Stimulated activated CD8-positive, alpha-beta memory T cell treated with anti-CD3 and anti-CD28 coated beads, Interleukin-12 subunit alpha, Interleukin-12 subunit beta, amount 100 ng/mL, for 4 hours (primary cell): Measurements from ENCODE around the gene CYTH3.

Experiments used
- DNase-seq: peaks from one replicate; pipeline ENCODE4 v3.0.0-alpha.2; 2020; ENCODE audit warnings: low read depth

CYTH3 gene

DNA sequence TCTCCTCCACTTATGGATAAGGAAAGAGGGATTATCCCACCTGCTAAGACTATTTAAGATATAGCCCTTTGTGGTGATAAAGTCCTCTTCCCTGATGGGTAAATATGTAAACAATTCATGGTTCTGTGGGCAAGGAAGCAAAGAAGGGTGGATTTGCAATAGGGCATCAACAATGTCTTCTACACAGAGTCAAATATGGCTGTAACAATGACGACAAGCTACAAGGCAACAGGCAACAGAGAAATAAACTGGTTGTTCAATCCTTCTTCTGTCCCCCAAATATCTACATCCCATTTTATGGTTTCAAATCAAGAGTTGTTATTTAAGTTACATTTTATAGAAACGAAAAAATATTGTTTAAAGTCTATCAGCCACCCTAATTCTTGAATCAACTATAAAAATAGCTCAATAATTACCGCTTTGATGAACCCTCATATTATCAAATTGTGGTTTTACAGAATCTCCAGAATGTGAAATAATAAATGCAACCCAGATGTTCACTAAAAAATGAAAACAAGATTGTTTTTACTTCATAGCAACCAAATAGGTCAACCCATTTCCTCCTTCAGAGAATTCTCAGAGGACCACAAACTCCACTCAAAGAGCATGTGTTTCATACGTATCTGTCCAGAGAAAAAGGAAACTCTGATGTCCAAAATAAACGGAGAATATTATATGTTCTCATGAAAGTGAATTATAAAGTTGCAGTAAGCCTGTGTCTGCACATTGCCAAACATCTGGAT lies 13.8 kb downstream of the CYTH3 start:
- DNase-seq, result no peak

DNA sequence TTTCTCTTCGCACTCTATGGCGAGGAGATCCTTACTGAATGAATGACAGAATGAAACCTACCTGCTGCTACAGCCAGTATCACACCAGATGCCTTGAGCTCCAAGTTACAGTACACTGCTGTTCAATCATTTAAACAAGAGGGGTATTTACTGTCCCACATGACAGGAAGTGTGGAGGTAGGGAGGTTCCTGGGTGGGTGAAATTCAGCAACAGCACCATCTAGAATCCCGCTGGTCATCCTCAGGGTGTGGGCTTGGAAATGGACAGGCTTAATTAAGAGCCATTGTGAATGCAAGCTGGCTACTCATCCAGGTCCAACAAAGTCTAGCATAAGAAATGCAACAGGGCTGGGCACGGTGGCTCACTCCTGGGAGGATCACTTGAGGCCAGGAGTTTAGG lies 14.7 kb downstream of the CYTH3 start:
- DNase-seq, result no peak

DNA sequence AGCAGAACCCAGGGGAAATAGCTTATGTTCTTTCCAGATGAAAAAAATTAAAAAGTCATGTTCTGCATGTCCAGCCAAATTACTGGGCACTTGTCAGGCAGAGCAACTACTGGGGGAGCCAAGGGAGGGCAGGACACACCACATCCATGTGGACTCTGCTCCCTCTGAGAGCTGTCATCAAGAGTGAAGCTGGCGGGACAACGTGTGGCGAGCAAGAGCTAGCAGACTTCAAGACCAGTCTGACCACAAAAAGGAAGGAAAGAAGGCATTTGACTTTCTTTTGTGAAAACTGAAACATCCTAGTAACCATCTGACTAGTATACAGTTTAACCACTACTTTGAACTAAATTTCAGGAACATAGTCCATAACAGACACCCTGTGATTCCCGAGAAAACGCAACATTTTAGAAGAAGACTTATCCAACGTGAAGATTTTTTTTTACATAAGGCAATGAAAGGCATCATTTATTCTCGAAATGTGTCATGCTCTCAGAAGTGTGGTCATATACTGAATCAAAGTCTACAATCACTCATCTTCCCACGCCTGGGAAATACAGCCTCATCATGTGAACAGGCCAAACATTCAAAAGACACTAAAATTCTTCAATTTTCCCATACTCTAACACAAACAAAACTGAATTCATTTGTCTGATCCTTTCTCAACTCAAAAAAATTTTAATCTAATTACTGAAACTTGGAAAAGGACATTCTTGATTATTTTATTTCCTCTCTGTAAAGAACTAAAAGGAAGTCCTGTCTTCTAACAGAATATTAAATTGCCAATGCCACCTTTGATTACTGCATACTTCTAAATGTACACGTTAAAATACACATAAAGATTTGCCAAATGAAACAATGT lies 15.5 kb downstream of the CYTH3 start:
- DNase-seq, result no peak

DNA sequence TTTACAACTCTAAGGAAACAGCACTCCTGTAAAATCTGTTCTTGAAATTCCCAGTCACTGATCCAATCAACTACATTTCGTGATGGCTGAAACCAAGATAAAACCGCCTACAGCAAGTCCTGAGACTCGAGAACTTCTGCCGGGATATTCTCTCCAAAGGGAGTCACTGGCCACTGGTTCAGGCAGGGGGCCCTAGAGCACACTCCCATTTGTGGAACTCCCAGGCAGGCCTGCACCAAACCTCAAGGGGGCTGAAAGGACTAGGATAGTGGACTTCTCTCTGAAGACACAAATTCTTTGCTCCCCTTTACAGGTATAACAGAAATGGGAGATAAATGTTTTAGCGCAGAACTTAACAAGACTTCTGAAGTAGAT lies 16.3 kb downstream of the CYTH3 start:
- DNase-seq, result no peak

DNA sequence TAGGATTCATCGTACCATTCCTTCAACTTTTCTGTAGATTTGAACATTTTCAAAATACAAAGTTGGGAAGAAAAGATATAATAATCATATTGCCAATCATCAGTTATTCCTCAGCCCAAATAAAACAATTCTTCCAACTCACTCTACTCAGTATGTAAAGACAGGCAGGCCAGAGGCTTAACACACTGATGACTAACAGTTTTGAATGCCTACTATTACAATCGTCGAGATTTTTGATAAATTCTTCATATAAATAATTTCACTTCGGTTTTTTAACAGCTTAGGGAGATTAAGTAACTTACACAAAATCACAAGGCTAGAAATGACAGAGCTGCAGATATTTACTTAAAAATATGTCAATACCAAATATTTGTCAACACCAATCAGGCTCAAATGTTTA lies 17.6 kb downstream of the CYTH3 start:
- no peak for DNase-seq

DNA sequence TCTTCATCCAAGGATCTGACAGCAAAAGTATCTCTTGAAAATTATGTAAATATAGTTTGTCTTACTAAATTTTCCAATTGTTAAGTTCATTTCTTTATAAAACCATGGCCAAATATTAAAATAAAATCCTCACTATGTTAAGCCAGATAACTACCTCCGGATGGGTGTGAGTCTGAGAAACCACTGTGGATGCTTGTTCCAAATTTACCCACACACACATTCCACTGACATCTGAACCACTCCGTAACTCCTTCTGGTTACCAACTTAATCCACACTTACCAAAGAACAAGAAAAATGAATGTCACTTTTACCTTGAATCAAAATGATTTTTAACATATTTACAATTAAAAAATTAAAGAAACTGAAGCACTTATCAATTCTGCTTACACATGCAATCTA lies 19.7 kb downstream of the CYTH3 start:
- no peak for DNase-seq

DNA sequence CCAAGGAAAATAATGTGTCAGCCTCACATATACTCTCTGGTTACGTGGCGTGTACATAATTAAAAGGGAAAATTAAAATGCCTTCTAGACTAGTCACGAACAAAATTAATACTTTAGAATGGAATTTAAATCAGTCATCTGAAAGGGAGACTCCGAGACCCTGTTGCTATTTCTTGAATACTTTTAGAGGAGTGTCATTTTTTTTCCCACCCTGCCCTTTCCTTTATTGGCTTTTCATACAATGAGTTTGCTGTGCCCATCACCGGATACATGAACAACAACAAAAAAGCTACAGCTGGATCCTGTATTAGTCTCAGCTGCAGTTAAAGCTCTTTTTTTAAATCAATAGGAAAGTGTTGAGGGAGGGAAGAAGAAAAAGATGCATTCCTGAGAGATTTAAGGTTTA lies 20.1 kb downstream of the CYTH3 start:
- no peak for DNase-seq

DNA sequence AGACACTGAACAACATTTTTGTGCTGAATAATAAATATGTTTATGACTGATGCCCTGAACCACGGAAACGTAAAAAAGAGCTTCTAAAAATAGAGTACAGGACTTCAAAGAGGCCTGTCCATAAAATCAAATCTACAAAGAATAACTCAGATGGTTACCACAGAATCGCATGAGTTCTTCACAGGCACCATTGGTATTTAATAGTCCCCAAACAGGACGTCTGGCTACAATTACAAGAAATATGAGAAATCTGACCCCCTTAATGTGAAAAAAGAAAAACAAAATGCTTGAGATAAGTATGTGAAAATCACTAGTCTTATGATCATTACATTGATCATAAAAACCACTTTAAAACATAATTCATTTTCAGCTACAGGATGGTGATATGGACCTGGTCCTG lies 20.8 kb downstream of the CYTH3 start:
- DNase-seq, result no peak

DNA sequence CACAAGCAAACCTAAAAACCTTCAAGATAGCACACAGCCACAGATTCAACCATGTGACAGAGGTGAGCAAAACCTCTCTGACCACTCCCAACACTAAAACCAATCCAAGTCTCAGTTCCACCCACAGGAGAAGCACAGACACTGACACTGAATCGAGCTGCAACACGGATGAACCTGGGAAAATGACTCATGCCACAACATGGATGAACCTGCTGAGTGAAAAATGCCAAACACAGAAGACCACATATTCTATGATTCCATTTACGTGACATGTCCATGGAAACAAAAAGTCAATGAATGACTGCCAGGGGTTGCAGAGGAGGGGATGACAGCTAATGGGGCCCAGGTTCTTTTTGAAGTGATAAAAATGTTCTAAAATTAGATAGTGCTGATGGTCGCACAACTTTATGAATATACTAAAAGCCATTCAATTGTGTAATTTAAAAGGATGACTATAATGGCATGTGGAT lies 22.0 kb downstream of the CYTH3 start:
- DNase-seq, result no peak

DNA sequence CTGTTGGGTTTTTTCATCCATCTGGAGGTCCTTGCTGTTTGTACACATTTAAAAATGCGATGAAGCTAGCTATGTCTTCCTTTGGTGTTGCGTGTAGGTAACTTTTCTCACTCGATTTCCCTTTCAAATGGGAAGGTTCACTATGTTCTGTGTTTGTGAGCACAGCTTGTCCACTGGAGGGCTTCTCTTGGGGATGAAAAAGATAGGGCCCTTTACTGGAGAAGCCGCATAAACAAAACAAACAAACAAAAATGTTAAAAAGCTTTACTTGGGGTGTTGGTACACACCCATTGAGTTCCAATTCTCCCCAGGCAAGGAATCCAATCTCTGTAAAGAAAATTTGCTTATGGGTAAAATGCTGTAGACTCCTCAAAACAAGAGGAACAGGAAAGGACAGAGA lies 23.4 kb downstream of the CYTH3 start:
- DNase-seq, result no peak

DNA sequence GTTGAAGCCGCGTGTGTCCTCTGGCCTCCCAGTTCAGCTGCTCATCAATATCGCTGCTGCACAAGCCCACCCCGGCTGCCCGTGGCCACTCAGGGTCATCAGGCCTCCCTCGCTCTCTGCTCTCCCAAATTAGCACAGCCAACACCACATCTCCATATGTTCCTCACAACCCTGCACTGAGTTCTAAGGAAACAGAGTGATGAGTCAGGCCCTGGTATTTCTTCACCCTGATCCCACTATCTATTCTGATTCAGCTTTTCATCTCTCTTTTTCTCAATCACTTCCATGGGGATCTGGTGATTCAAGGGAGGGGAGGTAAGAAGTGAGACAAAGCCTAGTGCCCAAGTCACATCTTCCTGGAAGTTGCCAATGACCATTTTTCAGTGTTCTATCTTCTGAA lies 23.8 kb downstream of the CYTH3 start:
- no peak for DNase-seq

DNA sequence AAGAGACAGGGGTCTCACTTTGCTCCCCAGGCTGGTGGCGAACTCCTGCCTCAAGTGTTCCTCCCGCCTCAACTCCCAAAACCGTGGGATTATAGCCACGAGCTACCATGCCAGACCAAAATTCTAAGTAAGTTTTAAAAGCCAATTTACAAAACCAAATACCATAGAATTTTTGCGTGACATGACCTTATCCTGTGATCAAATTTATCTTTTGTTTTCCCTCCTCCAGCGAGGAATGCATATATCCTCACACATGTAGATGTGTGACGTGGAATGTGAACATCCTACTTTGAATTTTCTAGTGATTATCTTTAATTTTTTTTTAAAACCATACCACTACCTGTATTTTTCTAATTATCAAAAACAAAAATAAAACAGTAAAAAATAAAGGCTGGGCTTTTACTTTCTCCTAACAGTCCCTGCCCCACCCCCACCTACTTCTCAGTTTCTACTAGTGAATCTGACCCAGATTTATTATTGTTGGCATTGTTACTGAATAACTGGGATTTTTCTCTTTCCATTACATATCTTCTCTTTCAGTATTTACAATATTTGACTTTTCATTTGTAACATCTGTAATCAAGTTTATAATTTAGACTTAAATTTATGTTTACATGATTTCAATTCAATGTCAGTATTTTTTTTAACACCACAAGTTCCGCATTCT lies 26.0 kb downstream of the CYTH3 start:
- DNase-seq, result no peak

DNA sequence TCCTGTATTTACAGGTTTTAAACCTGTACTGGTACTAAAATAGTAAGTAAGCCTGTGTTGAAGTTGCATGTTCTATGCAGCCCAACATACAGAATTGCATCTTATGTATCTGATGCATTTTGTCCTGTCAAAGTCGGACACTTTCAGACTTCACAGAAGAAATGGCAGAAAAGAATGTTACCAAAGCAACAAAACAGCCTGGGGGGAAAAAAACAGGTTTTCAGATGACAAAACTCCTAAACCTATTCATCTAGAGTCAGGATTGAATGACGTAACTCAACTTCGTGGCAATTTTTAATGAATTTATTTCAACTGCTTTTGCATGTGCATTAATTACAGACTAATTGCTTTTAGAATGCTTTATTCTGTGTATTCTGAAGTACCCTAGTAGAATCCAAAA lies 28.4 kb downstream of the CYTH3 start:
- no peak for DNase-seq

DNA sequence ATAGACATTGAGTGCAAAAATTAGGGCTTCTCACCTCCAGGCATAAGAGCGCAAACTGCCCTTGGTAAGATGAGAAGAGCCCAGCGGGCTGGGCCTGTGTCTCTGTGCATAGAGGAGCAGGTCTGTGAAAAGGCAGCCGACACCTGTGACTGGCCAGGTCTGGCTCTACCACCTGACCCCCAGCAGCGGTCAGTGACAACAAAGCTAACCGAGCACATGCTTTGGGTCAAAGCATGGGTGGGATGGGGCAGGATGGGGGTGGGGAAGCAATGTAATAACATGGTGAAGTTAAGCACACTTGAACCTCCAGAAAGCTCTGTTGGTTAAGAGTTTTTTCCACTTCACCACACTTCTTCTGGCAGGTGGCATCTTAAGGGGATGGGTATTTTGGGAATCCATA lies 29.3 kb downstream of the CYTH3 start:
- no peak for DNase-seq

DNA sequence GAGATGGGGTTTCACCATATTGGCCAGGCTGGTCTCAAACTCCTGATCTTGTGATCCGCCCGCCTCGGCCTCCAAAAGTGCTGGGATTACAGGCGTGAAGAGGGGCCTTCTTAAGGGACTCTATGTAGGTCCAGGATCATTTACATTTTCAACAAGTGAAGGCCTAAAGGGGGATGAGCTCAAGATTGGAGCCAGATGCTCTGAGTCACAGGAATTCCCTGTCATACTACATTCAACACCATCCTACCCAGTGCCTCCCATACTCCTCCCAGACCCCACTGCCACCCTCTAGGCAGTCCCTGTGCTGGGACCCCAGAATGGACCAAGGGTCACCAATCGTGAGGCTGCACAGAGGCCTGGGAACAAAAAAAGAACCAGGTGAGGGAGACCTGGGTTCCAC lies 29.9 kb downstream of the CYTH3 start:
- DNase-seq, result no peak

DNA sequence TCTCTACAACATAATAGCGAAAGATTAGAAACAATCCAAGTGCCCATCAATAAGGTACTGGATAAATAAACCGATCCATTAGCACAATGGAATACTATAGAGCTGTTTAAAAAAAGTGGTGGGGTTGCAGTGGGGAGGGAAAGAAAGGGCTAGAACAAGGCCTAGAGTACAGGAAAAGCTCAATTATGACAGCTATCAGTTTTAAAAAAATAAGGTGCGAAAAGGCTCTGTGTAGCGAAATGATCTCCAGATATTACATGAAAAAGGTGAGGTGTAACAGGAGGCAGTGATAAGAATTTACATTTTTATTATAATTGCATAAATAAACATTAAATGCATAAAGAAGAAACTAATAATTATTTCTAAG lies 30.8 kb downstream of the CYTH3 start:
- no peak for DNase-seq

DNA sequence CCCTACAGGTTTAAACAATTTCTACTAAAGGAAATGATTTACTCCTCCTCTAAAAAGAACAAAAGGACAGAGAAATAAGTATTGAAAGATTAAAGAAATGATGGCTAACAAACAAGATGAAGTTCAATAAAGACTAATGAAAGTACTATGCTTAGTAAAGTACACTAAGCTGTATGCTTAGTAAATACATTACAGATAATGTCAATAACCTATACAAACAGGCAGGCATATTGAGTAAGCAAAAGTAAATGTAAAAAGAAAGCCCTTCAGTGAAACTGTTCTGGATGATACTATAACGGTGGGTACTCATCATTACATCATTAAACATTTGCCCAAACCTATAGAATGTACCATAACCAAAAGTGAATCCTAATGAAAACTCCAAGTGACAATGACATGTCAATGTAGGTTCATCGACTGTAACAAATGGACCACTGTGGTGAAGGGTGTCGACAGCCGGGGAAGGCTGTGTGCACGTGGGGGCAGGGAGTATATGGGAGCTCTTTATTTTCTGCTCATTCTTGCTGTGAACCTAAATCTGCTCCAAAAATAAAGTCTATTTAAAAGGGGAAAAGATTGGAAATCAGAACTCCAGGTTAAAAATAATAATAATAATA lies 34.0 kb downstream of the CYTH3 start:
- no peak for DNase-seq

DNA sequence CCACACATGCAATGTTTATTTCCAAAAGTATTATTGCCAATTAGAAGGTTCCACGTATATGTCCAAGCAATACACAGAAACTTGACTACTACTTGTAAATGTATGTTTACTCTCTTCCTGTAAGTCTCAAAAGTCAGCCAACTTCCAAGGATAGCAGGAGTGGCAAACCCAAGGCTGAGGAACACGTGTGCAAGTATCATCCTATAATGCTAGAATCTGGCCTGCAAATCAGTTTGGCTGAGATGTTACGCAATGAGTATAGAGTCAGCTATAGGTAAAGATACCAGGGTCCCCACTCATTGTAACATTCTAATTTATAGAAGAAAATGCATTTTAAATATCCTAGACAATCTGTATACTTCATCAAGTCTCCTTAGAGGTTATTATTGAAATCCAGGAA lies 34.7 kb downstream of the CYTH3 start:
- no peak for DNase-seq

DNA sequence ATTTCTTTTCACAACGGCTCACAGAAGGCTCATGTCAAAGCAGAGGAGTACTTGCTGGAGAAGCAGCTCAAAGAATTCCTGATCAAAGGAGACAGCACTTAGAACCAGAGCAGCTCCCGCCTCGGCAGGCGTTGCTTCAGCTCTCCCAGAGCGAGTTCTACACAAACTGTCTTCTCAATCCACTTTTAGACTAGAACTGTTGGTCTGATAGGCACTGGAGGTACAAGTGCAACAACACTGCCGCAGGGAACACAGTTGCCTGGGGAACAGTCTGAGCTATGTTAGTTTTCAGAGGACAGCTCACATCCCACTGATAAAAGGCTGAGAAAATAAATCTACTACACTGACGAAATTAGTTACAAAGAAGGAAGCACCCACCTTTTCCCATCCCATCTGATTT lies 35.4 kb downstream of the CYTH3 start:
- DNase-seq, result no peak

DNA sequence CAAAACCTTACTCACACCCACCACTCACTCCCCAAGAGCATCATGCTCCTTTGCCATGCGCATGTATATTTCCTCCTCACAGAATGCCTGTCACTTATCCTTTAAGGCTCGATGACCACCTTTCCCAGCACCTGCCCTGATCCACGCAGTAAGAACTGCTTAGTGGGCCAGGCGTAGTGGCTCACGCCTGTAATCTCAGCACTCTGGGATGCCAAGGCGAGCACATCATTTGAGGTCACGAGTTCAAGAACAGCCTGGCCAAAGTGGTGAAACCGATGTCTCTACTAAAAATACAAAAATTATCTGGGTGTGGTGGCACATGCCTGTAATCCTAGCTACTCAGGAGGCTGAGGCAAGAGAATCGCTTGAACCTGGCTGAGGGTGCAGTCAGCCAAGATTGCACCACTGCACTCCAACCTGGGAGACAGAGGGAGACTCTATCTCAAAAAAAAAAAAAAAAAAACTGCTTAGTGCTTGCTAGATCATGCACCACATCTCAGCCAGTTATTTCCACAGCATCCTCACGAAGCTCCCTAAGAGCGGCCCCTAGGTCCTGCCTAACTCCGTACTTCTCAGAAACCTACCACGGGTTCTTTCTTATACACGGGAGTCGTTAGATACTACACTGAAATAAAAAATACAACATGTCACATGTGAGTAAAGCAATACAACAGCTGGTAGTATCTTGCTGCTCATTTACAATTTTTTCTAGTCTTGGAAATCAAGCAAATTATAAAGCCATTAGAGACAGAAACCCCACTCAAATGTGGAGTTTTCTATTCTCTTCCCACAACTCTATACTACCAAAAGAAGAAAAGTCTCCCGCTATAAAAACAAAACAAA lies 37.2 kb downstream of the CYTH3 start:
- DNase-seq, result no peak

DNA sequence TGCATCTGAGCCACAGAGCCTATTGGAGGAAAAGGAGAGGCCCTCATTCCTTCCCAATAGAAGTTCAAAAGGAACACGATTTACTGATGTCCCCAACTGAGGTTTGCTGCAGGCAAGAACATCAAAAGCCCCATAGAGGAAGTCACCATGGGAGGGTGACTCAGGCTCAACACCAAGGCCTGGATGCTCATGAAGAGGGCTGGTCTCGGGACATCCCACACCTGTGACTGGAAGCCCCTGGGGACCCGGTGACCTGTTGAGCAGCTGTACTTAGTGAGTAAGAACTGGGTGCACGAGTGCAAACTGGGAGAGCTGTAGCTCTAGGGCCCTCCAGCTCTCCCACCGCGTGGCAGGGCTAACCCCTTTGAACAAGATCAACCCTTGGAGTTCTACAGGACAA lies 38.0 kb downstream of the CYTH3 start:
- DNase-seq, result no peak

DNA sequence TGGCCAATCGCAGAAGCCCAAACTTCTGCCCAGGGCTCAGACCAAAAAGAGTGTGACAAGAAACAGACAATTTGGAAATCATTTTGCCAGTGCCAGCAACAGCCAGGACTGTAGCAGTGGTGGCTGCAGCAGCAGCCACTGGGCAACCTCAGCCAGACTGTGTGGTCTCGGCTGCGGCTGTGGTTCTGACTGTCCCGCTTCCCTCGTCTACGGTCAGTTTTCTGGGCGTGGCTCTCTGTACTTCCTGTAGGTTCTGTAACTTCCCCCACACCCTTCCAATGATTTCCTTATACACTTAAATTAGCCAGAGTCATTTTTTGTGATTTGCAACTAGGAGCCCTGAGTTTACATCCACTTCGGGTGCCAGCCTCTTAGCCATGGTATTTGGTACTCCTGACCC lies 39.9 kb downstream of the CYTH3 start:
- DNase-seq, result no peak
